Body of pancreas (tissue), 4 donors: ENCODE measurements around the gene PRPF39. TPM values are rescaled to one million over a fixed set of nuclear protein-coding genes. Genes with fewer than 3 reads are reported as not detected.
A peak's percentile ranks its signal among the peaks of the same experiment; 100 is the strongest.

Experiments used
- ATAC-seq: fragments of 150-250 bp; one replicate; pipeline ENCODE4 v1.9.1; 2016
- DNase-seq, 4 donors: peaks; one replicate each; pipeline ENCODE4 v3.0.0-alpha.2; 2019
- H3K27ac ChIP-seq, 4 donors: fragments of 200-600 bp; sonication (generic); 1 replicate in 3 of 4; 2 replicates in 1 of 4; pipeline versions ENCODE4 v1.5.1 to v1.6.1; 2016 to 2019; ENCODE audit warnings: mild to moderate bottlenecking in 1 of 4, mixed read lengths in 1 of 4, moderate library complexity in 1 of 4
- H3K27me3 ChIP-seq, 2 donors: fragments of 200-600 bp; sonication (generic); one replicate each; pipeline ENCODE4 v1.6.0; 2016; ENCODE audit warnings: mild to moderate bottlenecking in 1 of 2
- H3K36me3 ChIP-seq, 2 donors: fragments of 200-600 bp; sonication (generic); replicated peaks in 1 of 2; 2 replicates each; pipeline ENCODE4 v1.5.1; 2016; ENCODE audit warnings: low read depth in 2 of 2; ENCODE audit not compliant: insufficient read depth in 1 of 2
- H3K4me1 ChIP-seq: fragments of 200-600 bp; sonication (generic); one replicate; pipeline ENCODE4 v1.6.0; 2016
- H3K4me3 ChIP-seq, 2 donors: fragments of 200-600 bp; sonication (generic); 1 replicate in 1 of 2; 2 replicates in 1 of 2; pipeline ENCODE4 v1.5.1; 2016 to 2019
- H3K9me3 ChIP-seq, 3 donors: fragments of 200-600 bp; sonication (generic); 1 replicate in 2 of 3; 2 replicates in 1 of 3; pipeline ENCODE4 v1.5.1; 2016
- POLR2A ChIP-seq, 3 donors: fragments of 450-650 bp; IDR thresholded peaks; one replicate each; pipeline ENCODE4 v1.6.1; 2016; ENCODE audit warnings: antibody characterized with exemption in 3 of 3, mild to moderate bottlenecking in 2 of 3
- WGBS, 2 donors: methylation state at CpG; one replicate each; pipeline ENCODE4 v1.1.5; 2017; 5-methylcytosine and 5-hydroxymethylcytosine counted together
- intact Hi-C: fragments of 100-400 bp; cut with DNase I; formaldehyde crosslinking; loops from one replicate; pipeline ENCODE4 v1.15.1; 2023
- total RNA-seq, 2 donors: library from RNA; depleted of rRNA; stranded (reverse); fragments of >200 nt; gene quantifications; one replicate each; pipeline ENCODE4 v1.1.0, GENCODE V29; 2016
- TF ChIP-seq, protein P1 (sequence below), 7 experiments: fragments of 450-650 bp in 4 of 7; fragments of 200-600 bp in 3 of 7; sonication (generic) in 3 of 7; IDR thresholded peaks; one replicate each; pipeline ENCODE4 v1.5.1; 2016 to 2019; ENCODE audit warnings: antibody characterized with exemption in 7 of 7

PRPF39 gene
- total RNA-seq, 2 donors from 2014 or later = 21.4 to 28.8 TPM

DNA sequence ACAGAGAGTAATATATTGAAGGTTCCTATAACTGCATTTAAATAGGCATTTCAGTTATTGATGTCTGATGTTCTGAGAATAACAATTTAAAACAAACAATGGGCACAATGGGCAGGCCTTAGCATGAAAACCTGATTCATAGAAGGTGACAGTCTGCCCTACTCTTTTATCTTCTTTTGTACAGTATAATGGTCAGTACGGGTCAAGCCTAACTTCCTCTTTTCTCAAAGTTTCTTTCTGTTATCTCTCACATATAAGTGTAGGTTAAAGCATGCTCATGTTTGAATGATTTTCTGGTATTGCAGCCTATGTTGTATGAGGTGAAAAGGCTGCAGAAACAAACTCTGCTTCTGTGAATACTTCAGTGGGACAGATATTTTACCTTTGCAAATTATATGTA is 36.2 kb downstream of the PRPF39 start:
- ATAC-seq (no peak), DNase-seq (no peak)
- no peak overlapping the region for H3K27ac ChIP-seq
- intact Hi-C loops = no loop called here
- TF ChIP-seq POLR2A (IDR thresholded peaks at IDR 0.05) = no peak
- TF ChIP-seq, protein P1, sequence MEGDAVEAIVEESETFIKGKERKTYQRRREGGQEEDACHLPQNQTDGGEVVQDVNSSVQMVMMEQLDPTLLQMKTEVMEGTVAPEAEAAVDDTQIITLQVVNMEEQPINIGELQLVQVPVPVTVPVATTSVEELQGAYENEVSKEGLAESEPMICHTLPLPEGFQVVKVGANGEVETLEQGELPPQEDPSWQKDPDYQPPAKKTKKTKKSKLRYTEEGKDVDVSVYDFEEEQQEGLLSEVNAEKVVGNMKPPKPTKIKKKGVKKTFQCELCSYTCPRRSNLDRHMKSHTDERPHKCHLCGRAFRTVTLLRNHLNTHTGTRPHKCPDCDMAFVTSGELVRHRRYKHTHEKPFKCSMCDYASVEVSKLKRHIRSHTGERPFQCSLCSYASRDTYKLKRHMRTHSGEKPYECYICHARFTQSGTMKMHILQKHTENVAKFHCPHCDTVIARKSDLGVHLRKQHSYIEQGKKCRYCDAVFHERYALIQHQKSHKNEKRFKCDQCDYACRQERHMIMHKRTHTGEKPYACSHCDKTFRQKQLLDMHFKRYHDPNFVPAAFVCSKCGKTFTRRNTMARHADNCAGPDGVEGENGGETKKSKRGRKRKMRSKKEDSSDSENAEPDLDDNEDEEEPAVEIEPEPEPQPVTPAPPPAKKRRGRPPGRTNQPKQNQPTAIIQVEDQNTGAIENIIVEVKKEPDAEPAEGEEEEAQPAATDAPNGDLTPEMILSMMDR (IDR thresholded peaks at IDR 0.05) = no peak
- no peaks in the 10 kb centered on the region for H3K9me3 ChIP-seq
- no peaks in the 10 kb centered on the region for H3K4me1 ChIP-seq
- peaks cover 0 to 18% of the 10 kb centered on the region in 2 donors for H3K36me3 ChIP-seq
- WGBS, 2 donors = 74 to 91% methylated on average over 1 of the region's 1 CpG
- H3K27me3 ChIP-seq = no peaks in the 10 kb centered on the region
- no peak overlapping the region for H3K4me3 ChIP-seq

DNA sequence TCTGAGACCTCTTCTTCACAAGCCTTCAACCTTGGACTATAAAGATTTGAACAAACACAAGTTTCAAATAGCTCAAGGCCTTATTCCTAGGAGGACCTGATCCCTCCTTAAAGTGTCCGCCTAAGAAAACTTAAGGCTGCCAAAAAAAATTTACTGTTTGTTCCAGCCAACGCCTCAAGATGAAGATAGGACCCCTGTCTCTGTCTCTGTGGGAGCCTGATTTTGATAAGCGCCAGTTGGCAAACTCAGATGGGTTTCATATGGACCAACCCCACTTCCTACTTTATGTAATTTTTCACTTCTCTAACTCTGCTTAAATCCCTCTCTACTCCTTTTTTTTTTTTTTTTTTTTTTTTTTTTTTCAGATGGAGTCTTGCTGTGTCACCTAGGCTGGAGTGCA is 39.4 kb downstream of the PRPF39 start:
- peaks cover 0 to 7% of the 10 kb centered on the region in 2 donors for H3K36me3 ChIP-seq
- H3K27me3 ChIP-seq = no peaks in the 10 kb centered on the region
- ATAC-seq = no peak
- intact Hi-C loops = no loop called here
- H3K9me3 ChIP-seq = no peaks in the 10 kb centered on the region
- TF ChIP-seq, protein P1 (IDR thresholded peaks at IDR 0.05) = no peak
- no peak for TF ChIP-seq POLR2A (IDR thresholded peaks at IDR 0.05)
- 93% methylated on average over 3 of the region's 3 CpGs for WGBS, 2 donors
- DNase-seq = no peak
- no peak overlapping the region for H3K4me3 ChIP-seq
- H3K27ac ChIP-seq = no peak overlapping the region
- H3K4me1 ChIP-seq = no peaks in the 10 kb centered on the region

DNA sequence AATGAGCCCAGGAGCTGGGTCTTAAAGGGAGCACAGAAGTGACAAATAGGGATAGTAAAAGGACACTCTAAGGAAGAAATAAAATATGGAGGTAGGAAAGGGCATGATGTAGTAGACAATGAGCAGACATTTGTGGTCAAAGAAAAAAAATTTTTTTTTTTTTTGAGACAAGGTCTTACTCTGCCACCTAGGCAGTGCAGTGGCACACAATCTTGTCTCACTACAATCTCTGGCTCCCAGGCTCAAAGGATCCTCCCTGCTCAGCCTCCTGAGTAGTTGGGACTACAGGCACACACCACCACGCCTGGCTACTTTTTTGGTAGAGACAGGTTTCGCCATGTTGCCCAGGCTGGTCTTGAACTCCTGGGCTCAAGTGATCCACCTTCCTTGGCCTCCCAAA is 41.8 kb downstream of the PRPF39 start:
- WGBS, 2 donors = 95% methylated on average over 2 of the region's 2 CpGs; no CpG with 5 or more reads in 1 of the 2 donors
- no peaks in the 10 kb centered on the region for H3K9me3 ChIP-seq
- H3K4me1 ChIP-seq = no peaks in the 10 kb centered on the region
- H3K27ac ChIP-seq = no peak overlapping the region
- TF ChIP-seq, protein P1 (IDR thresholded peaks at IDR 0.05) = no peak
- TF ChIP-seq POLR2A (IDR thresholded peaks at IDR 0.05) = no peak
- H3K36me3 ChIP-seq = no peaks in the 10 kb centered on the region
- H3K4me3 ChIP-seq = no peak overlapping the region
- ATAC-seq = no peak
- no peak for DNase-seq
- intact Hi-C loops = no loop called here
- H3K27me3 ChIP-seq = no peaks in the 10 kb centered on the region

DNA sequence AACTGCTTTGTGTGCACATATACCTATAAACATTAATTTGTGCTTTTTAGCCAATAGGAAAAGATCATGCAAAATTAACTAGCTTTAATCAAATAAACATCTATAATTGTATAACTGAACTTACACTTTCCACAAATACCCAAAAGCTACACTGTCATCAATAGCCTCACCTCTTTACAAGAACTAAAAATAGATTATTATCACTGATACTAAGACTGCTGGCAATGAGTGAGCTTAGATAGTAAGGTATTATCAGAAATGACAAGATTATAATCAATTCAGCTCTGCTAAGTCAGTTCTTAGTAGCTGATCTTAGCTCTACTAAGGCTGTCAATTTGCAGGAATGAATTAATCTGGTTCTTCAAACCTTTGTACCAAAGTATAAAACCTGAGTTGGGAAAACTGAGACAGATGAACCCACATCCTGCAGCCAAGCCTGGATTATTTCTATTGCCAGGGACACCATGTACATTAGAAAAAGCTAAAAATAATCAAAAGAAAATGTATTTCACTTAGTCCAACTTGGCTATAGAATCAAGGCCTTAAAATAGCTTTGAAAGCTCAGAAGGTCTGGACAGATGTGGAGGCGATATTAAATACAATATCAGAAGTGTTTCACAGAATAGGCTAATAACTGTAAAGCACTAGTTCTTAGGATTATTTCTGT is 45.2 kb downstream of the PRPF39 start:
- no peak overlapping the region for H3K27ac ChIP-seq
- H3K27me3 ChIP-seq = no peaks in the 10 kb centered on the region
- no peak overlapping the region for H3K4me3 ChIP-seq
- H3K36me3 ChIP-seq = no peaks in the 10 kb centered on the region
- TF ChIP-seq, protein P1 (IDR thresholded peaks at IDR 0.05) = no peak
- TF ChIP-seq POLR2A (IDR thresholded peaks at IDR 0.05) = no peak
- WGBS, 2 donors = 14 to 93% methylated on average over 1 of the region's 1 CpG
- DNase-seq (no peak), ATAC-seq (no peak)
- H3K9me3 ChIP-seq = no peaks in the 10 kb centered on the region
- H3K4me1 ChIP-seq = peaks cover 8% of the 10 kb centered on the region
- intact Hi-C loops = no loop called here

DNA sequence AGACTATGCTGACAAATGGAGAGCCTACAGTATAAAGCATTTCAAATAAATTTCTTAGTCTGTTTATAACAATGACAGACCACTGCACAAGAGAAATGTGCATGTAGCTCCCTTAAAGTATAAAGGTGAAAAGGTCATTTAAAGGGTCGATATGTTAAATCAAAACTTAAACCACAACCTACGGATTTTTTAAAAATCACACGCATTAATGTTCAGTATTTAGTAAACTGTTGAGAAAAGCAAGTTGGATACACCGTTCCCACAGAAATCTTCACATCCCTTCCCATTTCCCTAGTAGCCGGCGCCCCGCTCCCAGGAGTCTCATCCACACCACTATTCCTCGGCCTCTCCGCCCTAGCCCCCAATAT is 49.8 kb downstream of the PRPF39 start:
- peak; percentile 2 for ATAC-seq
- DNase-seq = no peak
- Histone ChIP-seq H3K36me3 (no peaks in the 10 kb centered on the region), H3K4me1 (peaks cover 24% of the 10 kb centered on the region), H3K4me3 (peak overlapping the region; percentile 52 to 79), H3K27me3 (no peaks in the 10 kb centered on the region), H3K27ac (peak overlapping the region; percentile 64 to 92 (median 79)), H3K9me3 (no peaks in the 10 kb centered on the region)
- TF ChIP-seq, protein P1 (IDR thresholded peaks at IDR 0.05) = no peak
- no peak for TF ChIP-seq POLR2A (IDR thresholded peaks at IDR 0.05)
- 1% methylated on average over 9 of the region's 9 CpGs for WGBS, 2 donors
- intact Hi-C loops = no loop called here
